GM21717 (cell line): ENCODE data around the gene SLC2A4.
"Not testable (repeated sequence)": the region's sequence is repeated elsewhere in the genome, so short reads cannot be mapped to it uniquely, and the experiment has no call there.

ENCODE experiments used
- ATAC-seq: cut with Tn5 transposase; IDR thresholded peaks from one replicate; pipeline ENCODE4 v1.9.1; 2021; ENCODE audit warnings: mild to moderate bottlenecking, moderate library complexity; ENCODE audit not compliant: unreplicated experiment

The SLC2A4 gene

GRCh38 chr17:7322520-7323194 lies 41.1 kb downstream of the SLC2A4 start:
- no peak for ATAC-seq

DNA sequence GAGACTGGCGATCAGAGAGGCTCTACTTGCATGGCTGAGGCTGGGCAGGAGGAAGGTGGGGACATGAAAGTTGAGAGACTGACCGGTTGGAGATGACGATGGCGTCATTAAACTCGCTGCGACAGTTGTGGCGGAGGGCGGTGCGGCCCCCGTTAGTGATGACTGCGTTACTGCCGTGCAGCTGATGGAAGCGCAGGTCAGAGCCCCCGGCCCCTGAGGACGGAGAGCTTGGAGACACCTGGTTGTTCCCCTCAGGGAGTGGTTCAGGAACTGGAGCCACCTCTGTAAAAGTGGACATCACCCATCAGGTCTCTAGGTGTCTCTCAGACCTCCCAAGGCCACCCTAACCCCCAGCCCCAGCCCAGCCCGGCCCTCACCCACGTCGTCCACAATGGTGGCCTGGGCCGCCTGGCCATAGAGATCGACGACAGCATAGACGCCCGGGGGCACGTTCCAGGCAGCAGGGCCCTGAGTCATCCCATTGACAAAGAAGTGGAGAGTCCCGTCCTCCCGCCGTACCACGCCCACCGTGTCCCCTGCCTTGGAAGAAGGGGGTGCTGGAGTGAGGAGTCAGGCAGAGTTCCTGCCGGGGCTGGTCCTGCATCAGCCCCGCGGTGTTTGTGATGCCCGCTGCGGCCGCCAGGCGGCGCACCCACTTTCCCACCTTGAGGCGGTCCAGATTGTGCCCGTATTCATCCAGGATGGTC lies 42.4 kb downstream of the SLC2A4 start:
- no peak for ATAC-seq

DNA sequence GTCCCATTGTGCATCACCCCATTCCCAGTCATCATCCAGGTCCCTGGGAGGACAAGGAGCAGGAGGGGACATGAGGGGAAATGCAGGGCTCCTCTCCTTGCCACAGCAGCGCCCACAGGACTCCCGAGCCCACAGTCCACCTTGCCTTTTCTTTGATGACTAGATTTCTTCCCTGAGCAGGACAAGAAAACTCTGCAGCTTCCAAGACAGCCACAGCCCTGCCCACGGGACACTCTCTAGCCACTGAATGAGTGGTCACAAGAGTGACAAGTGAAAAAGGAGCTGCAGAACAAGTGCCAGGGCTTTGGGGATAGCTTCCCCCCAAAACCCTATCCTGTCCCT lies 42.9 kb downstream of the SLC2A4 start:
- no peak for ATAC-seq

DNA sequence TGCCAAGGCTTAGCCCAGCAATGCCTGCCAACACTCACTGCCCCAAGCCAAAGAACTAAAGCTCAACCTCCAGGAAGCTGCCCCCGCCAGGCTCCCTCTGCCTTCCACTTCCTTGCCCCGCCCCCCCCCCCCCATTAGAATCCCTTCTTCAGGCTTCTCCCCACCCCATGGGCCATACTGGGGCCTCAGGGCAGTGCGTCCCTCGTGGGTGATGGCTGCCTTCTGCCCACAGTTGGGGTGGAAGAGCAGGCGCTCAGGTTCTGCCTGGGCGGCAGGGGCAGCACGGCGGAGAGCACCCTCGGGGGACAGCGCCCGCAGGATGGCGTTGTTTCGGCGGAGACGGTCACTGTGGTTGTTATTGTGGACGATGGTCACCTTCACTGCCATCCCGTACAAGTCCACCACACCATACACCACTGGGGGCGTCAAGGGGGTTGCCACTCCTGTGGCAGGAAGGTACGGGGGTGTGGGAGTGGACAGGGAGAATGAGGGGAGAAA lies 43.6 kb downstream of the SLC2A4 start:
- ATAC-seq: no peak

DNA sequence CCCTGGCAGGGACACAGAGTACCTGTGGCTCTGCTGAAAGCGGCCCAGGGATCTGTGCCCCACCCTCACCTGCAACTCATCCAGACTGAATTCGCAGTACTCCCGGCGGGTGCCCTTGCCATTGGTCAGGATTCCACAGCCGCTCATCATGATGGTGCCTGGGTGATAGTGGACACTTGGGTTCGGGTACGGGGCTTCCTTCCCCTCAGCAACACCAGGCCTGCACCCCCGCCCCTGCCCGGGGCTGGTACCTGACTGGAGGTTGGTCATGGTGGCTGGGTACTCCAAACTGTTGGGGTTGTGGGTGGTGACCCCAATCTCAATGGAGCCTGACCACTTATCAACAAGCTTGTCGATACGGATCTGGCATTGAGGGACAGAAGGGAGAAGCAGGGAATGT lies 44.7 kb downstream of the SLC2A4 start:
- no peak for ATAC-seq

- no peak for ATAC-seq
Measured at GRCh38 chr17:7327056-7327455, 45.5 kb downstream of the SLC2A4 start.

DNA sequence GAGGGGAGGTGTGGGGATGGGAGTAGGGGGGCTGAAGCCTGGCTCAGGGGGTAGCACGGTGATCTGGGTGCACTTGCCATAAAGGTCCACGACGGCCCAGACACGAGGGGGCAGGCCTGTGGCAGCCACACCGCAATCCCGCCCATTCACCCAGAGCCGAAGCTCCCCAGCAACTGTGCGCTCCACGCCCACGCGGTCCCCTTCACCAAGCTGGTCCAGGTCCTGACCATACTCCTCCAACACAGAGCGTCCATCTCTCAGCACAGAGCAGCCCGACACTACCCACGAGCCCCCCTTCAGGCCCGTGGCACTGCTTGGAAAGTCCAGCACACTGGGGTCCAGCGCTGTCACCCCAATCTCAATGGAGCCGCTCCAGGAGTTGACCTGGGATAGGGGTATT lies 46.0 kb downstream of the SLC2A4 start:
- ATAC-seq: no peak

- no peak for ATAC-seq
Measured at GRCh38 chr17:7328009-7328408, 46.5 kb downstream of the SLC2A4 start.

DNA sequence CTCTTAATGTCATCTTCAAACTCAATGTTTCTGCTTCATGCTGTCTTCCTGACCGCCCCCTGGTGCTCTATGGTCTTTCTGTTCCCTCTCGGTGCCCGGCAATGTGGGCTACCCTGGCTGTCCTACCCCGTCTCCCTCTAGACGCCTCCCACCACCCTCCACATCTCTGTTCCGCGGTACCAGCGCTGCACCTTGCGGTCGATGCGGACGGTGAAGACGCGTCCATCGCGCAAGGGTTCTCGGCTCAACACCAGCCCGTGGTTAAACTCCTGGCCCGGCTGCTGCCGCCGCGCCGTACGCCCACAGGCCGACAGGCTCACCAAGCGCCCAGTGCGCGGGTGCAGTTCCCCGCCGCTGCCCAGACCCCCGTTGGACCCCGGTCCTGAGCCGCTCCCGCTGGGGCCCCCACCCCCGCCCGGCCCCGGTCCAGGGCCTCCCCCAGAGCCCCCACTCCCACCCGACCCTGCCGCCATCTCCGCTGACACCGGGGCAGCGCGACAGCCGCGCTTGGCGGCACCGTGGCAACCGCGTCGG lies 47.4 kb downstream of the SLC2A4 start, which contains the start of gene NEURL4:
Gene NEURL4 (minus strand): TSS at position 496 of the 534 bp plus-strand sequence. CDS start 23 bp downstream, at position 473.
- peak; percentile 7 for ATAC-seq

DNA sequence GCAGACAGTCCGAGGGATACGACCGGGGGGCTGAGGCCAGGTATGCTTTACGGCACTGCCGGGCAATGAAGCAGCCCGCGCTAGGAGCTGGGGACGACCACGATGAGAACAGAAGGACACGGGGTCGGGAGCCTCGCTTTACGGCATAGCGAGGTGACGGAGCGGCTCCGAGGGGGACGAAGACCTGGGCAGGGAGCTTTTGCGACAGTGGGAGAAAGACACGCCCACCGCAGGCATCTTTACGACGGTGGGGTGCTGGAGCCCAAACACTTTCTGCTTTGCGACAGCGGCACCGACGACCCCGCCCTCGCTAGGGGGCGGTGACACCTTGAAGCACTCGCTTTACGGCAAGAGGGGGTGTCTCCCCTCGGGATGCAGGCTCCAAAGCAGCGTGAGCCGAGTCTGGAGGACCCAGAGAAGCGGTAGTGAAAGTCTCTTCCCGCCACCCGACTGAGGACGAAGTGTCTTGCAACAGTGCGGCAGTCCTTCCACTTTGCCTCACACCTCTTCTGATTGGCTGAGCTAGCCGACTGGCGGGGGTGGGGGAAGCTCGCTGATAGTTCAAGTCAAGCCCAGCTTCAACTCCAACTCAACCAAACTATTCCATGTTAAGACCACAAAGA lies 48.0 kb downstream of the SLC2A4 start:
- ATAC-seq: peak; percentile 49

GRCh38 chr17:7329997-7330637 lies 48.6 kb downstream of the SLC2A4 start:
- ATAC-seq: peak; percentile 32

DNA sequence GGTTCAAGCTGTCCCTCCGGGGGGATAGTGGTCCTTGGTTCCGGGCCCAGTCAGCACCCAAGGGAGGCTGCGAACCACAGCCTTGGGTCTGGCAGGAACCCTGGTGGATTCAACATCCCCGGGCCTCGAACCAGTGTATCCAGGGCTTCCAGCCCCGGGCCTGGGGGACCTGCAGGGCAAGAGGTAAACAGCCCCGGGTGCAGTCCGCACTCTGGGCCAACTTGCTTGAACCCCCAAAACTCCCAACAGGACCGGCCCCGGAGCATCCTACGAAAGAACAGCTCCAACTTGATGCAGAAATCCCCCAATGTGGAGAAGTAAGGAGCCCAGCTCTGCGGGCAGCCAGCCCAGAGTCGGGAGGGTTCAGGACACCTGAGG lies 49.1 kb downstream of the SLC2A4 start:
- no peak for ATAC-seq

DNA sequence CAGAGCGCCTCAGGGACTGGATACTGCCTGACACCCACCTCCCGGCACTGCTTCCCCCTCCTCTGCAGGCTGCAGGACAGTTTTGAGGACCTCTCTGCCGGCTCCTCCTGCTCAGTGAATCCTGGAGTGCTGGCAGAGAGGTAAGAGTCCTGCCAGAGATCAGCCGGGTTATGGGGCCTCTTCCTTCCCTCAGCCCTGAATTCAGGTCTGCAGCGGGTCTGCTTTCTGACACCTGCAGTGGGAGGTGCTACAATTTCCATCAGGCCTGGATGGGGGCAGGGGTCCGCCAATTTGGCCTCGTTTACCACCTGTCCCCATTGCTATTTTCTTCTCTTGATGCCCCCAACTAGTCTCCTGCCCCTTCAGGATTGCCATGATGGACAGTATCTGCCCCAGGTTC lies 50.6 kb downstream of the SLC2A4 start:
- ATAC-seq: no peak

GRCh38 chr17:7332600-7333069 lies 51.1 kb downstream of the SLC2A4 start:
- ATAC-seq: not testable (repeated sequence)

GRCh38 chr17:7334938-7335538 lies 53.5 kb downstream of the SLC2A4 start:
- ATAC-seq: no peak

- not testable (repeated sequence) for ATAC-seq
Measured at GRCh38 chr17:7335765-7336164, 54.2 kb downstream of the SLC2A4 start.

DNA sequence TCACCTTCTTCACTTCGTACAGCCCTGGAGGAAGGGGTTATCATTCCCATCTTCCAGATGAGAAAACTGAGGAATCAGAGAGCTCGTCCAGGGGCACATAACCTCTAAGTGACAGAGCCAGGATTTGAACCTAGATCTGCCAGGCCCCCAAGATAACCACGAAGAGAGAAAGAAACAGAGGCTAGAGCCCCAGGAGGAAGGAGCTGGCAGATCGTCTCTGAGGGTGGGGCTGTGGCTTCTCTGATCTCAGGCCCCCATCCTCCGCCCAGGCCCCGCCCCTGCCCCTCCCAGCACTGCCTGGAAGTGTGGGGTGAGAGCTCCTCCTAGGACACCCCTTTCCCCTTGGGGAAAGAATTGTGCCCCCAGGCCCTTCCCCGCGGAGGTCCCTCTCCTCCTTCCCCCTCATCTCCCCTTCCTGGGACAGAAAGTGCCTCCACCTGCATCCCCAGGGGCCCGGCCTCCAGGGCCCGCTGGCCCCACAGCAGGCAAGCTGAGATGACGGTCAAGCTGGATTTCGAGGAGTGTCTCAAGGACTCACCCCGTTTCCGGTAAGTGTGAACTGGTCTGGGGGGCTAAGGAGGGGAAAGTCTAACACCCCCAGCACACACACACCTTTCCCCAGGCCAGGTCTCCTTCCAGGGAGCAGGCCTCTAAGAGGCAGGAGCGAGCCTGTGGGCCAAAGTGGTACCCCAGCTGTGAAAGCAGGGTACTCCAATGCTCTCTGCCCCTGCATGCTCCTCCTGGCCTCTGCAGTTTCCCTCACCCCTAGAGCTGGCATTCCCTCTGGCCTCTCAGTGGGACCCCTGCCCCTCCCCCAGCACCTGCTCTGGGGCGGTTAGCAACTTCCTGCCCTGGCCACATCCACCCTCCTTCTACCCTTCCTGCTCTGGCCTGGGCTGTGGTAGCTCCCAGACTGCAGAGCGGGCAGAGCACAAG lies 55.0 kb downstream of the SLC2A4 start, which contains the start of gene ACAP1:
Gene ACAP1 (plus strand): TSS at position 290 of the 936 bp plus-strand sequence. CDS start 206 bp downstream, at position 496.
- peak; percentile 43 for ATAC-seq

GRCh38 chr17:7337600-7337999 lies 56.1 kb downstream of the SLC2A4 start:
- not testable (repeated sequence) for ATAC-seq
